HG03354 (cell line): ENCODE measurements around the gene WDFY2.
"Not testable (repeated sequence)": the region's sequence is repeated elsewhere in the genome, so short reads cannot be mapped to it uniquely, and the experiment has no call there.

ENCODE experiments used
- ATAC-seq: cut with Tn5 transposase; IDR thresholded peaks from one replicate; pipeline ENCODE4 v1.9.1; 2021; ENCODE audit warnings: mild to moderate bottlenecking; ENCODE audit not compliant: unreplicated experiment, poor library complexity, severe bottlenecking

The WDFY2 gene

GRCh38 chr13:51626749-51627148, 42.5 kb downstream of the WDFY2 start:
- ATAC-seq, result no peak

GRCh38 chr13:51628059-51628852, 44.0 kb downstream of the WDFY2 start:
- ATAC-seq, result no peak

GRCh38 chr13:51629491-51630287, 45.4 kb downstream of the WDFY2 start:
- ATAC-seq, result no peak

- no peak for ATAC-seq
Measured at GRCh38 chr13:51630288-51630615, 46.0 kb downstream of the WDFY2 start.

GRCh38 chr13:51632591-51633362, 48.5 kb downstream of the WDFY2 start:
- ATAC-seq, result no peak

GRCh38 chr13:51635137-51635878, 51.0 kb downstream of the WDFY2 start:
- ATAC-seq, result no peak

GRCh38 chr13:51636349-51636890, 52.2 kb downstream of the WDFY2 start:
- ATAC-seq, result no peak

- no peak for ATAC-seq
Measured at GRCh38 chr13:51637852-51638215, 53.6 kb downstream of the WDFY2 start.

GRCh38 chr13:51638216-51638871, 54.1 kb downstream of the WDFY2 start:
- ATAC-seq, result no peak

- no peak for ATAC-seq
Measured at GRCh38 chr13:51639171-51639570, 54.9 kb downstream of the WDFY2 start.

GRCh38 chr13:51640696-51641095, 56.4 kb downstream of the WDFY2 start:
- not testable (repeated sequence) for ATAC-seq

- ATAC-seq, result no peak
Measured at GRCh38 chr13:51643105-51643881, 59.0 kb downstream of the WDFY2 start.

- ATAC-seq, result no peak
Measured at GRCh38 chr13:51643882-51644281, 59.6 kb downstream of the WDFY2 start.

- peak; percentile 36 for ATAC-seq
Measured at GRCh38 chr13:51644654-51645053, 60.4 kb downstream of the WDFY2 start.

GRCh38 chr13:51645154-51645650, 60.9 kb downstream of the WDFY2 start:
- ATAC-seq, result peak; percentile 89

GRCh38 chr13:51645761-51646670, 61.8 kb downstream of the WDFY2 start:
- no peak for ATAC-seq

GRCh38 chr13:51647067-51647466, 62.8 kb downstream of the WDFY2 start:
- ATAC-seq, result no peak
